Neural cell (in vitro differentiated cells): ENCODE measurements around the gene TNRC6C. TPM values are rescaled to one million over a fixed set of nuclear protein-coding genes. Genes with fewer than 3 reads are reported as not detected.

Source experiments
- H2AFZ ChIP-seq: fragments of 200-600, 300-800 bp; sonication (generic), shearing (Covaris generic); 2 replicates; pipeline ENCODE4 v1.6.0; 2014; ENCODE audit warnings: low read depth, mild to moderate bottlenecking, antibody characterized with exemption, low read length, moderate library complexity
- H3F3A ChIP-seq: fragments of 200-600 bp; shearing (Covaris generic); 2 replicates; pipeline ENCODE4 v1.6.1; 2016; ENCODE audit warnings: mild to moderate bottlenecking, moderate library complexity, mixed read lengths, antibody characterized with exemption, low read length; ENCODE audit not compliant: insufficient read depth, poor library complexity, severe bottlenecking
- H3K27ac ChIP-seq: fragments of 200-600, 300-800 bp; sonication (generic), shearing (Covaris generic); 2 replicates; pipeline ENCODE4 v1.5.1; 2014; ENCODE audit warnings: mild to moderate bottlenecking, low read length, moderate library complexity
- H3K27me3 ChIP-seq: fragments of 300-800, 200-600 bp; sonication (generic), shearing (Covaris generic); 2 replicates; pipeline ENCODE4 v1.6.0; 2014; ENCODE audit warnings: mild to moderate bottlenecking, low read depth, low read length, moderate library complexity; ENCODE audit not compliant: insufficient read depth
- H3K36me3 ChIP-seq: fragments of 300-800, 200-600 bp; sonication (generic), shearing (Covaris generic); 2 replicates; pipeline ENCODE4 v1.5.1; 2014; ENCODE audit warnings: mild to moderate bottlenecking, antibody characterized with exemption, low read length, moderate library complexity; ENCODE audit not compliant: insufficient read depth
- H3K4me2 ChIP-seq: fragments of 300-800, 200-600 bp; sonication (generic), shearing (Covaris generic); 2 replicates; pipeline ENCODE4 v1.6.0; 2014; ENCODE audit warnings: mild to moderate bottlenecking, low read length
- H3K4me3 ChIP-seq: fragments of 300-800, 200-600 bp; sonication (generic), shearing (Covaris generic); 2 replicates; pipeline ENCODE4 v1.5.1; 2014; ENCODE audit warnings: mild to moderate bottlenecking, low read length, moderate library complexity
- H3K79me2 ChIP-seq: fragments of 200-600 bp; shearing (Covaris generic); replicated peaks from 2 replicates; pipeline ENCODE4 v1.6.0; 2014; ENCODE audit warnings: mild to moderate bottlenecking, low read length, moderate library complexity; ENCODE audit not compliant: insufficient read depth
- H3K9ac ChIP-seq: fragments of 300-800, 200-600 bp; sonication (generic), shearing (Covaris generic); 2 replicates; pipeline ENCODE4 v1.6.1; 2016; ENCODE audit warnings: mild to moderate bottlenecking, low read length, mixed read lengths
- H3K9me2 ChIP-seq: fragments of 200-600 bp; shearing (Covaris generic); 2 replicates; pipeline ENCODE4 v1.6.1; 2016; ENCODE audit warnings: mild to moderate bottlenecking, low read length, mixed read lengths; ENCODE audit not compliant: insufficient read depth
- H3K9me3 ChIP-seq: fragments of 200-600, 300-800 bp; sonication (generic), shearing (Covaris generic); 2 replicates; pipeline ENCODE4 v1.6.1; 2016; ENCODE audit warnings: mild to moderate bottlenecking, mixed run types, low read length, moderate library complexity, mixed read lengths
- H4K20me1 ChIP-seq: fragments of 200-600 bp; shearing (Covaris generic); 2 replicates; pipeline ENCODE4 v1.6.1; 2016; ENCODE audit warnings: mild to moderate bottlenecking, mixed run types; ENCODE audit not compliant: insufficient read depth
- EP300 ChIP-seq: fragments of 450-650 bp; conservative IDR thresholded peaks from 2 replicates; pipeline ENCODE4 v1.6.1; 2014; ENCODE audit warnings: antibody characterized with exemption, mild to moderate bottlenecking, moderate library complexity; ENCODE audit not compliant: poor library complexity, severe bottlenecking
- EZH2 ChIP-seq: fragments of 200-600, 300-800 bp; shearing (Covaris generic), sonication (generic); IDR thresholded peaks from 2 replicates; pipeline ENCODE4 v1.6.1; 2014; ENCODE audit warnings: antibody characterized with exemption, low read length, borderline replicate concordance, mild to moderate bottlenecking; ENCODE audit not compliant: insufficient read depth, poor library complexity, severe bottlenecking
- MXI1 ChIP-seq: fragments of 450-650 bp; conservative IDR thresholded peaks from 2 replicates; pipeline ENCODE4 v1.6.1; 2014; ENCODE audit warnings: antibody characterized with exemption, mild to moderate bottlenecking; ENCODE audit not compliant: poor library complexity, severe bottlenecking
- POLR2AphosphoS5 ChIP-seq: IDR thresholded peaks from 2 replicates; pipeline ENCODE4 v1.6.1; 2012
- RAD21 ChIP-seq: fragments of 450-650 bp; conservative IDR thresholded peaks from 2 replicates; pipeline ENCODE4 v1.6.1; 2014; ENCODE audit warnings: antibody characterized with exemption, mild to moderate bottlenecking, moderate library complexity
- SMC3 ChIP-seq: fragments of 450-650 bp; conservative IDR thresholded peaks from 2 replicates; pipeline ENCODE4 v1.6.1; 2014; ENCODE audit warnings: antibody characterized with exemption, mild to moderate bottlenecking, moderate library complexity; ENCODE audit not compliant: poor library complexity
- TAF1 ChIP-seq: IDR thresholded peaks from 2 replicates; pipeline ENCODE4 v1.6.1; 2012; ENCODE audit warnings: low read depth
- polyA plus RNA-seq: library from polyadenylated mRNA; depleted of rRNA; stranded (reverse); fragments of >200 nt; gene quantifications from 2 replicates; pipeline ENCODE4 v1.2.3, GENCODE V29; 2014
- TF ChIP-seq, protein P1 (sequence below): fragments of 450-650 bp; IDR thresholded peaks from 2 replicates; pipeline ENCODE4 v1.5.1; 2014; ENCODE audit warnings: antibody characterized with exemption, mild to moderate bottlenecking, moderate library complexity; ENCODE audit not compliant: poor library complexity, severe bottlenecking
- TF ChIP-seq, protein P2 (sequence below): IDR thresholded peaks from 2 replicates; pipeline ENCODE4 v1.6.1; 2012; ENCODE audit warnings: borderline replicate concordance

TNRC6C gene
- polyA plus RNA-seq, 1 donor from 2014 or later: 15.4 TPM

DNA sequence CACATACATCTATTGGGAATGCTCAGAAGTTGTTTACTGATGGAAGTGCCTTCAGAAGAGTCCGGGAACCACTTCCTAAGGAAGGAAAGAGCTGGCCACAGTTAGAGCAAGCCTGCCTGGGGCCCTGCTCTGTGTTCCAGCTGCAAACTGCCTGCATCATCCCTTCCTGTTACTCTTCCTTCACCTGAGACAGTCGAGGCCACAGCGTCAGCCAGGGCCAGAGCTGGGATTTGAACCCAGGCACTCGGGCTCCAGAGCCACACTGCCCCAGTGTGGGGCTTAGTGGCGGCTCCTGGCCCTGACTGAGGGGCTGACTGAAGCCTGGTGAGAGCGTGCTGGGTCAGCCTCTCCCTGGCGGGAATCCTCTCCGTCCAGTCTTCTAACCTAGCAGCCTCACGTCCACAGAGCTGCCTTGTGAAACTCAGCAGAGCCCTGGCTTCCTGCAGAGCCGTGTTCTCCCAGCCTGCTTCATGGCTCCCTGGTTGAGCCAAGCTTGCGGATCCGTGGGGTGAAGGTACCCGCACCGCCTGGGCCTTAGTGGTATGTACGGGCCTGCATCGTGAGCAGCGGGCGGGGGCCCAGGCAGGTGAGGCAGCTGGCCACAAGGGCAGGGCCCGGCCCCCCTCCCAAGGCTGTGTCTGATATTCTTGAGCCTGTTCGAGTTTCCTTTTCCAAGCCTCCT lies 183.1 kb downstream of the TNRC6C start:
- H3K9me3 ChIP-seq: no peaks in the 10 kb centered on the region
- H3K36me3 ChIP-seq: no peaks in the 10 kb centered on the region
- no peaks in the 10 kb centered on the region for H3K79me2 ChIP-seq
- H3K4me3 ChIP-seq: no peak overlapping the region
- H3K27ac ChIP-seq: no peak overlapping the region
- no peaks in the 10 kb centered on the region for H3K9me2 ChIP-seq
- no peaks in the 10 kb centered on the region for H3F3A ChIP-seq
- H2AFZ ChIP-seq: no peak overlapping the region
- no peaks in the 10 kb centered on the region for H4K20me1 ChIP-seq
- H3K4me2 ChIP-seq: no peak overlapping the region
- no peak overlapping the region for H3K9ac ChIP-seq
- no peaks in the 10 kb centered on the region for H3K27me3 ChIP-seq
- TF ChIP-seq RAD21 (no peak), SMC3 (no peak), MXI1 (no peak), TAF1 (no peak), EZH2 (no peak), EP300 (no peak), POLR2AphosphoS5 (no peak)
- TF ChIP-seq, protein P1, sequence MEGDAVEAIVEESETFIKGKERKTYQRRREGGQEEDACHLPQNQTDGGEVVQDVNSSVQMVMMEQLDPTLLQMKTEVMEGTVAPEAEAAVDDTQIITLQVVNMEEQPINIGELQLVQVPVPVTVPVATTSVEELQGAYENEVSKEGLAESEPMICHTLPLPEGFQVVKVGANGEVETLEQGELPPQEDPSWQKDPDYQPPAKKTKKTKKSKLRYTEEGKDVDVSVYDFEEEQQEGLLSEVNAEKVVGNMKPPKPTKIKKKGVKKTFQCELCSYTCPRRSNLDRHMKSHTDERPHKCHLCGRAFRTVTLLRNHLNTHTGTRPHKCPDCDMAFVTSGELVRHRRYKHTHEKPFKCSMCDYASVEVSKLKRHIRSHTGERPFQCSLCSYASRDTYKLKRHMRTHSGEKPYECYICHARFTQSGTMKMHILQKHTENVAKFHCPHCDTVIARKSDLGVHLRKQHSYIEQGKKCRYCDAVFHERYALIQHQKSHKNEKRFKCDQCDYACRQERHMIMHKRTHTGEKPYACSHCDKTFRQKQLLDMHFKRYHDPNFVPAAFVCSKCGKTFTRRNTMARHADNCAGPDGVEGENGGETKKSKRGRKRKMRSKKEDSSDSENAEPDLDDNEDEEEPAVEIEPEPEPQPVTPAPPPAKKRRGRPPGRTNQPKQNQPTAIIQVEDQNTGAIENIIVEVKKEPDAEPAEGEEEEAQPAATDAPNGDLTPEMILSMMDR: no peak
- TF ChIP-seq, protein P2, sequence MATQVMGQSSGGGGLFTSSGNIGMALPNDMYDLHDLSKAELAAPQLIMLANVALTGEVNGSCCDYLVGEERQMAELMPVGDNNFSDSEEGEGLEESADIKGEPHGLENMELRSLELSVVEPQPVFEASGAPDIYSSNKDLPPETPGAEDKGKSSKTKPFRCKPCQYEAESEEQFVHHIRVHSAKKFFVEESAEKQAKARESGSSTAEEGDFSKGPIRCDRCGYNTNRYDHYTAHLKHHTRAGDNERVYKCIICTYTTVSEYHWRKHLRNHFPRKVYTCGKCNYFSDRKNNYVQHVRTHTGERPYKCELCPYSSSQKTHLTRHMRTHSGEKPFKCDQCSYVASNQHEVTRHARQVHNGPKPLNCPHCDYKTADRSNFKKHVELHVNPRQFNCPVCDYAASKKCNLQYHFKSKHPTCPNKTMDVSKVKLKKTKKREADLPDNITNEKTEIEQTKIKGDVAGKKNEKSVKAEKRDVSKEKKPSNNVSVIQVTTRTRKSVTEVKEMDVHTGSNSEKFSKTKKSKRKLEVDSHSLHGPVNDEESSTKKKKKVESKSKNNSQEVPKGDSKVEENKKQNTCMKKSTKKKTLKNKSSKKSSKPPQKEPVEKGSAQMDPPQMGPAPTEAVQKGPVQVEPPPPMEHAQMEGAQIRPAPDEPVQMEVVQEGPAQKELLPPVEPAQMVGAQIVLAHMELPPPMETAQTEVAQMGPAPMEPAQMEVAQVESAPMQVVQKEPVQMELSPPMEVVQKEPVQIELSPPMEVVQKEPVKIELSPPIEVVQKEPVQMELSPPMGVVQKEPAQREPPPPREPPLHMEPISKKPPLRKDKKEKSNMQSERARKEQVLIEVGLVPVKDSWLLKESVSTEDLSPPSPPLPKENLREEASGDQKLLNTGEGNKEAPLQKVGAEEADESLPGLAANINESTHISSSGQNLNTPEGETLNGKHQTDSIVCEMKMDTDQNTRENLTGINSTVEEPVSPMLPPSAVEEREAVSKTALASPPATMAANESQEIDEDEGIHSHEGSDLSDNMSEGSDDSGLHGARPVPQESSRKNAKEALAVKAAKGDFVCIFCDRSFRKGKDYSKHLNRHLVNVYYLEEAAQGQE: no peak

DNA sequence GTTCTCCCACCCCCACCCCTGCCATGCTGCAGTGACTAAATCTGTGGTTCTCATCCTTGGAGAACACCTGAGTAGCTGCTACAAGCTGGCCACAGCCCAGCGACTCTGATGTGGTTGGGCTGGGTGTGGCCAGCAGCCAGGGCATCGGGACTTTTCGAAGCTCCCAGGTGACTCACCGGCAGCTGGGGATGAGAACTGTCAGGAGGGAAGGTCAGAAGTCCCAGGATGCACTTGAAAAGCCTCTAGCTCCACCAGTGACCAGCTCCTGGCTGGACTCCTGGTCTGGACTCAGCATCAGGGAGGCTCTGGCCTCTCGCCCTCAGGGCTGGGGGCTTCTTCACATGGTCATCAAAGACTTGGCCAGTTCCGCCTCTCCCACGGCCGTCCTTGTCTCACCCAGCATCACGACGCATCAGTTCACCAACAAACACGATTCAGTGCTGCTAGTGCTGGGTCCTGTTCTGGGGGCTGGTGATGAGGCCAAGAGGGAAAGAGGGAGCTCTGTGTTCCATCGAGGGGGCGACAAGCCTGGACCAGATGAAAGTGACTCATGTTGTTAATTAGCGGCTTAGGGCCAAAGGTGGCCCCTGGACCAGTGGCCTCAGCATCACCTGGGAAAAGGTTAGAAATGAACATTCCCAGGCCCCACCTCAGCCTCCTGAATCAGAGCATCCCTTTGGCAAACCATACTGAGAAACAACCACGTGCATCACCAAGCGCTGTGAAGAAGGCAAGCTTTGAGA lies 183.8 kb downstream of the TNRC6C start:
- Histone ChIP-seq H3K27ac (no peak overlapping the region), H3K79me2 (no peaks in the 10 kb centered on the region), H3K9me3 (no peaks in the 10 kb centered on the region), H2AFZ (no peak overlapping the region), H3K9me2 (no peaks in the 10 kb centered on the region), H3K36me3 (no peaks in the 10 kb centered on the region), H3K4me3 (no peak overlapping the region), H3K9ac (no peak overlapping the region), H4K20me1 (no peaks in the 10 kb centered on the region), H3F3A (no peaks in the 10 kb centered on the region), H3K4me2 (no peak overlapping the region), H3K27me3 (no peaks in the 10 kb centered on the region)
- TF ChIP-seq, protein P1: no peak
- TF ChIP-seq, protein P2: no peak
- TF ChIP-seq MXI1: no peak
- TF ChIP-seq SMC3: no peak
- no peak for TF ChIP-seq EP300
- TF ChIP-seq RAD21: no peak
- TF ChIP-seq EZH2: no peak
- TF ChIP-seq POLR2AphosphoS5: no peak
